Calu3 (cell line): ENCODE data around the gene PAK1. TPM values are rescaled to one million over a fixed set of nuclear protein-coding genes. Genes with fewer than 3 reads are reported as not detected.
"Not testable (repeated sequence)": the region's sequence is repeated elsewhere in the genome, so short reads cannot be mapped to it uniquely, and the experiment has no call there.

Experiments
- BruUV-seq: library from RNA; stranded (reverse); fragments of 400-500 nt; replicated peaks from 2 replicates; lab custom pipeline; 2021; lab: Mats Ljungman, UMichigan
- CTCF ChIA-PET: fragments of 300-600 bp; sonication (Branson Sonifier 250); formaldehyde crosslinking; loops from one replicate; lab custom pipeline; 2022; ENCODE audit warnings: antibody characterized with exemption; lab: Charles Lee
- DNase-seq: peaks from one replicate; pipeline ENCODE4 v3.0.0; 2022
- H3K27ac Mint-ChIP-seq: one replicate; pipeline ENCODE4 v1.8.0; 2022; ENCODE audit warnings: mixed read lengths; ENCODE audit not compliant: unreplicated experiment
- H3K27me3 Mint-ChIP-seq: one replicate; pipeline ENCODE4 v1.8.0; 2022; ENCODE audit warnings: mixed read lengths; ENCODE audit not compliant: unreplicated experiment
- H3K36me3 Mint-ChIP-seq: one replicate; pipeline ENCODE4 v1.8.0; 2022; ENCODE audit warnings: mild to moderate bottlenecking, moderate library complexity, mixed read lengths; ENCODE audit not compliant: insufficient read depth, unreplicated experiment
- H3K4me1 Mint-ChIP-seq: one replicate; pipeline ENCODE4 v1.8.0; 2022; ENCODE audit warnings: mild to moderate bottlenecking, low read depth, mixed read lengths; ENCODE audit not compliant: unreplicated experiment
- H3K4me3 Mint-ChIP-seq: one replicate; pipeline ENCODE4 v1.8.0; 2022; ENCODE audit warnings: mild to moderate bottlenecking, low read depth, moderate library complexity, mixed read lengths; ENCODE audit not compliant: unreplicated experiment
- H3K9me3 Mint-ChIP-seq: one replicate; pipeline ENCODE4 v1.8.0; 2022; ENCODE audit warnings: low read depth, mixed read lengths; ENCODE audit not compliant: unreplicated experiment
- intact Hi-C: fragments of 100-400 bp; cut with micrococcal nuclease; formaldehyde crosslinking; loops from one replicate; pipeline ENCODE4 v1.10.0; 2022; ENCODE audit not compliant: unreplicated experiment
- total RNA-seq: library from RNA; stranded (reverse); gene quantifications from 2 replicates; pipeline ENCODE4 v1.2.3, GENCODE V29; 2022
- TF ChIP-seq, protein P1 (sequence below): fragments of 200-600 bp; IDR thresholded peaks from one replicate; pipeline ENCODE4 v1.8.0; 2022; ENCODE audit warnings: antibody characterized with exemption; ENCODE audit not compliant: unreplicated experiment

PAK1 gene
- total RNA-seq, 1 experiment from 2014 or later = 58.5 TPM

GRCh38 chr11:77384571-77384970, 89.3 kb downstream of the PAK1 start:
- intact Hi-C loops = no loop called here
- H3K4me3 Mint-ChIP-seq = no peak overlapping the region
- H3K36me3 Mint-ChIP-seq = peaks cover 5% of the 10 kb centered on the region
- no peaks in the 10 kb centered on the region for H3K4me1 Mint-ChIP-seq
- TF ChIP-seq, protein P1, sequence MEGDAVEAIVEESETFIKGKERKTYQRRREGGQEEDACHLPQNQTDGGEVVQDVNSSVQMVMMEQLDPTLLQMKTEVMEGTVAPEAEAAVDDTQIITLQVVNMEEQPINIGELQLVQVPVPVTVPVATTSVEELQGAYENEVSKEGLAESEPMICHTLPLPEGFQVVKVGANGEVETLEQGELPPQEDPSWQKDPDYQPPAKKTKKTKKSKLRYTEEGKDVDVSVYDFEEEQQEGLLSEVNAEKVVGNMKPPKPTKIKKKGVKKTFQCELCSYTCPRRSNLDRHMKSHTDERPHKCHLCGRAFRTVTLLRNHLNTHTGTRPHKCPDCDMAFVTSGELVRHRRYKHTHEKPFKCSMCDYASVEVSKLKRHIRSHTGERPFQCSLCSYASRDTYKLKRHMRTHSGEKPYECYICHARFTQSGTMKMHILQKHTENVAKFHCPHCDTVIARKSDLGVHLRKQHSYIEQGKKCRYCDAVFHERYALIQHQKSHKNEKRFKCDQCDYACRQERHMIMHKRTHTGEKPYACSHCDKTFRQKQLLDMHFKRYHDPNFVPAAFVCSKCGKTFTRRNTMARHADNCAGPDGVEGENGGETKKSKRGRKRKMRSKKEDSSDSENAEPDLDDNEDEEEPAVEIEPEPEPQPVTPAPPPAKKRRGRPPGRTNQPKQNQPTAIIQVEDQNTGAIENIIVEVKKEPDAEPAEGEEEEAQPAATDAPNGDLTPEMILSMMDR = no peak
- no TSS peak for BruUV-seq
- no peak for DNase-seq
- H3K27ac Mint-ChIP-seq = no peak overlapping the region
- H3K27me3 Mint-ChIP-seq = no peaks in the 10 kb centered on the region
- H3K9me3 Mint-ChIP-seq = no peaks in the 10 kb centered on the region
- CTCF ChIA-PET = no interaction called here

GRCh38 chr11:77383349-77383748, 90.5 kb downstream of the PAK1 start:
- H3K4me3 Mint-ChIP-seq, CTCF ChIA-PET, H3K27me3 Mint-ChIP-seq, intact Hi-C loops, H3K4me1 Mint-ChIP-seq, DNase-seq, BruUV-seq, H3K27ac Mint-ChIP-seq, H3K36me3 Mint-ChIP-seq, H3K9me3 Mint-ChIP-seq: not testable (repeated sequence)

GRCh38 chr11:77381729-77382665, 91.9 kb downstream of the PAK1 start:
- intact Hi-C loops = no loop called here
- TF ChIP-seq, protein P1 = no peak
- no peak for DNase-seq
- H3K4me1 Mint-ChIP-seq = no peaks in the 10 kb centered on the region
- no peaks in the 10 kb centered on the region for H3K36me3 Mint-ChIP-seq
- no TSS peak for BruUV-seq
- H3K27ac Mint-ChIP-seq = no peak overlapping the region
- H3K4me3 Mint-ChIP-seq = no peak overlapping the region
- H3K27me3 Mint-ChIP-seq = no peaks in the 10 kb centered on the region
- no peaks in the 10 kb centered on the region for H3K9me3 Mint-ChIP-seq
- CTCF ChIA-PET = interaction anchor here (0.5 kb wide), 1 partner anchor 91 kb away, joined by 3 read pairs; no protein-coding TSS in a partner anchor

DNA sequence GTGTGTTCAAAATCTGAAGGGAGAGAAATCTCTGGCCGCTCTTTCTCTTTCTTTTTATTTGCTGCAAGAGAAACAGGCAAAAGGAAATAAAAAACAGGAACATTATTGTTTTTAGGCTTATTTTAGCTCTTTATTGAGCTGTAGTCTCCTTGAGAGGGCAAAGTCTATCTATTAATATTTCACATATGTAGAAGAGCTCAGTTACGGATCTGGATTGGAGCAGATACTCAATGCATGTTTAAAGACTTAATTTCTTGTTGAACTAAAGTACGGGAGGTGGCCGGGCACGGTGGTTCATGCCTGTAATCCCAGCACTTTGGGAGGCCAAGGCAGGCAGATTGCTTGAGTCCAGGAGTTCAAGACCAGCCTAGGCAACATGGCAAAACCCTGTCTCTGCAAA, 94.0 kb downstream of the PAK1 start:
- no peak for DNase-seq
- H3K27me3 Mint-ChIP-seq = no peaks in the 10 kb centered on the region
- CTCF ChIA-PET = interaction anchor here (0.7 kb wide), 1 partner anchor 55 kb away, joined by 3 read pairs; no protein-coding TSS in a partner anchor
- intact Hi-C loops = no loop called here
- no peaks in the 10 kb centered on the region for H3K36me3 Mint-ChIP-seq
- TF ChIP-seq, protein P1 = no peak
- no TSS peak for BruUV-seq
- no peak overlapping the region for H3K27ac Mint-ChIP-seq
- H3K9me3 Mint-ChIP-seq = no peaks in the 10 kb centered on the region
- no peak overlapping the region for H3K4me3 Mint-ChIP-seq
- H3K4me1 Mint-ChIP-seq = no peaks in the 10 kb centered on the region
